Tibial nerve (tissue), 4 donors: ENCODE measurements around the gene GPR78. TPM values are rescaled to one million over a fixed set of nuclear protein-coding genes. Genes with fewer than 3 reads are reported as not detected.

ENCODE experiments used
- DNase-seq, 2 donors: peaks; one replicate each; pipeline ENCODE4 v3.0.0-alpha.2; 2019; ENCODE audit warnings: low spot score in 2 of 2
- H3K27ac ChIP-seq, 4 donors: fragments of 200-600 bp; sonication (generic) in 3 of 4; one replicate each; pipeline ENCODE4 v1.5.1; 2017 to 2019; ENCODE audit warnings: mild to moderate bottlenecking in 1 of 4
- H3K27me3 ChIP-seq, 2 donors: fragments of 200-600 bp; sonication (generic) in 1 of 2; one replicate each; pipeline versions ENCODE4 v1.5.1 to v1.6.0; 2017 to 2019
- H3K36me3 ChIP-seq, 3 donors: fragments of 200-600 bp; sonication (generic); one replicate each; pipeline ENCODE4 v1.5.1; 2018 to 2019
- H3K4me1 ChIP-seq, 4 donors: fragments of 200-600 bp; sonication (generic) in 3 of 4; one replicate each; pipeline ENCODE4 v1.5.1; 2017 to 2019
- H3K4me3 ChIP-seq, 4 donors: fragments of 200-600 bp; sonication (generic) in 3 of 4; one replicate each; pipeline ENCODE4 v1.5.1; 2017 to 2019; ENCODE audit warnings: mild to moderate bottlenecking in 1 of 4, moderate library complexity in 1 of 4
- H3K9me3 ChIP-seq, 4 donors: fragments of 200-600 bp; sonication (generic) in 3 of 4; one replicate each; pipeline ENCODE4 v1.5.1; 2017 to 2019
- EP300 ChIP-seq, 2 donors: sonication (generic); formaldehyde crosslinking; IDR thresholded peaks; one replicate each; pipeline ENCODE4 v1.6.1; 2017; ENCODE audit warnings: antibody characterized with exemption in 2 of 2, mild to moderate bottlenecking in 1 of 2
- POLR2A ChIP-seq, 2 donors: fragments of 450-650 bp; IDR thresholded peaks; one replicate each; pipeline ENCODE4 v1.6.1; 2017; ENCODE audit warnings: antibody characterized with exemption in 2 of 2, mild to moderate bottlenecking in 2 of 2, moderate library complexity in 2 of 2
- WGBS, 2 donors: methylation state at CpG; one replicate each; pipeline ENCODE4 v1.1.5; 2018; 5-methylcytosine and 5-hydroxymethylcytosine counted together
- total RNA-seq, 4 donors: library from RNA; depleted of rRNA; stranded (reverse); fragments of >200 nt; gene quantifications; one replicate each; pipeline ENCODE4 v1.1.0, GENCODE V29; 2016
- TF ChIP-seq, protein P1 (sequence below), 5 experiments: fragments of 200-600 bp in 3 of 5; fragments of 450-650 bp in 2 of 5; sonication (generic) in 3 of 5; IDR thresholded peaks; one replicate each; pipeline ENCODE4 v1.5.1; 2016 to 2019; ENCODE audit warnings: antibody characterized with exemption in 5 of 5, mild to moderate bottlenecking in 3 of 5, moderate library complexity in 2 of 5

GPR78 gene
- total RNA-seq, 4 donors from 2014 or later, result not detected

DNA sequence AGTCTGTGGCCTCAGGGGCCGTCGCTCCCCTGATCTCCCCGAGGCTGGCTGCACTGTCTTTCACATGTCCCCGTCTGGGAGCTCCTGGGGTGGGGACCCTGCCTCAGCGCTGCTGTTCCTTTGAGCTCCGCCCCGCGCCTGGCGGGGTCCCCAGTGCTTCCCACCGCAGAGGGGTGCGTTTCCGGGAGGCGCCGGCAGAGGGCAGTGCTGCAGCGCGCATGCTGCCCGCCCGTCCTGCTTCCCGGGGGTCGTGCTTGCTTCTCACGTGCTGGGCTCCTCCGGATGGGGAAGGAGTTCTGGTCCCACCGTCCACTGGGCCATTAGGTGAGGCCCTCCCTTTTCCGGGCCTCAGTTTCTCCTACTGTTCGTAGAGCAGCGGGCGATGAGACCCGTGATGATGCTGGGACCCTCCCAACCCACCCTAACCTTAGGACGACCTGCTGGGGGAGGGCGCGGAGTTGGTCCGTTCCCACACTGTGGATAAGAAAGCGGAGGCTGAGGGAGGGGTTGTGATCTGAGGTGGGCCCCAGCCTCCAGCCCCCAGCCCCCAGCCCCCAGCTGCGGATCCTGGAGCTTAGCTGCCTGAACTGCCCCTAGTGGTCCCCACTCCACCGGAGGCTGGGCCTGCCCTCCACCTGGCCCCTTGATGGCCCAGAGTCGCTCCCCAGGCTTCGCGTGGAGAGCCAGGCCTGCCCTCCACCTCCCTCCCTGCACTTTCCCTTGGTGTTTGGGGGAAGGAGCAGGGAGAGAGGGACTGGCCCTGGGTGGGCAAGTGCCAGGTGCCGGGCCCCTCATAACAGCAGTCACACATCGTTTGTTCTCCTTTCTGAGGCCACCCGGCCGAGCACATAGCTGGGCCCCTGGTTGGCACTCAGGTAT, 27.6 kb downstream of the GPR78 start:
- no peak for DNase-seq
- no peak for TF ChIP-seq POLR2A (IDR thresholded peaks at IDR 0.05)
- TF ChIP-seq, protein P1, sequence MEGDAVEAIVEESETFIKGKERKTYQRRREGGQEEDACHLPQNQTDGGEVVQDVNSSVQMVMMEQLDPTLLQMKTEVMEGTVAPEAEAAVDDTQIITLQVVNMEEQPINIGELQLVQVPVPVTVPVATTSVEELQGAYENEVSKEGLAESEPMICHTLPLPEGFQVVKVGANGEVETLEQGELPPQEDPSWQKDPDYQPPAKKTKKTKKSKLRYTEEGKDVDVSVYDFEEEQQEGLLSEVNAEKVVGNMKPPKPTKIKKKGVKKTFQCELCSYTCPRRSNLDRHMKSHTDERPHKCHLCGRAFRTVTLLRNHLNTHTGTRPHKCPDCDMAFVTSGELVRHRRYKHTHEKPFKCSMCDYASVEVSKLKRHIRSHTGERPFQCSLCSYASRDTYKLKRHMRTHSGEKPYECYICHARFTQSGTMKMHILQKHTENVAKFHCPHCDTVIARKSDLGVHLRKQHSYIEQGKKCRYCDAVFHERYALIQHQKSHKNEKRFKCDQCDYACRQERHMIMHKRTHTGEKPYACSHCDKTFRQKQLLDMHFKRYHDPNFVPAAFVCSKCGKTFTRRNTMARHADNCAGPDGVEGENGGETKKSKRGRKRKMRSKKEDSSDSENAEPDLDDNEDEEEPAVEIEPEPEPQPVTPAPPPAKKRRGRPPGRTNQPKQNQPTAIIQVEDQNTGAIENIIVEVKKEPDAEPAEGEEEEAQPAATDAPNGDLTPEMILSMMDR (IDR thresholded peaks at IDR 0.05), result peak; percentile 76 to 92 (median 83)
- Histone ChIP-seq H3K9me3 (no peaks in the 10 kb centered on the region), H3K27me3 (peaks cover 0 to 5% of the 10 kb centered on the region in 2 donors), H3K4me1 (peaks cover 0 to 8% (median 0%) of the 10 kb centered on the region in 4 donors), H3K36me3 (no peaks in the 10 kb centered on the region), H3K4me3 (no peak overlapping the region), H3K27ac (no peak overlapping the region)
- 16 to 21% methylated on average over 26 to 36 of the region's 42 CpGs for WGBS, 2 donors

DNA sequence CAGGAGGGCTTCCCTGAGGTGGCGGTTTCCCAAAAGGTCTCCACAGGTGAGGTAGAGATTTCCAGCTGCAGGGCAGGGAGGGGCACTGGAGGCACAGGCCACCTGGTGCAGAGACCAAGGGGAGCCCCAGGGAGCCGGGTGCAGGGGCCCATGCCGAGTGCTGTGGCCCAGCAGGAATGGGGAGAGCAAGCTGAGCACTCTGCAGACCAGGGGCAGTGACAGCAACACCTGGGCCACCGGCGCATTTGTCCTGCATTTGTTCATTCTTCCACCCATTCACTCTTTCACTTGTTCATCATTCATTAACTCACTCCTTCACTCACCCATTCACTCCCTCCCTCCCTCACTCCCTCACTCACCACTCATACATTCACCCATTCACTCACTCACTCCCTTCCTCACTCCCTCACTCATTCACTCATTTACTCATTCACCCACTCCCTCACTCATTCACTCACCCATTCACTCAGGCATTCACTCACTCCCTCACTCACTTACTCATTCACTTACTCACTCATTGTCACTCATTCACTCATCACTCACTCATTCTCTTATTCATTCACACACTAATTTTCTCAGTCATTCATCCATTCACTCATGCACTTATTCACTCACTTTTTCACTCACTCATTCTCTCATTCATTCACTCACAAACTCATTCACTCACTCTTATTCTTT, 28.7 kb downstream of the GPR78 start:
- no peak overlapping the region for H3K4me3 ChIP-seq
- H3K36me3 ChIP-seq, result no peaks in the 10 kb centered on the region
- no peak for DNase-seq
- H3K27ac ChIP-seq, result no peak overlapping the region
- H3K9me3 ChIP-seq, result no peaks in the 10 kb centered on the region
- H3K4me1 ChIP-seq, result peaks cover 0 to 8% (median 0%) of the 10 kb centered on the region in 4 donors
- TF ChIP-seq, protein P1 (IDR thresholded peaks at IDR 0.05), result no peak
- TF ChIP-seq POLR2A (IDR thresholded peaks at IDR 0.05), result no peak
- no peak for TF ChIP-seq EP300 (IDR thresholded peaks at IDR 0.05)
- H3K27me3 ChIP-seq, result peaks cover 0 to 5% of the 10 kb centered on the region in 2 donors
- WGBS, 2 donors, result 70 to 83% methylated on average over 5 of the region's 5 CpGs

DNA sequence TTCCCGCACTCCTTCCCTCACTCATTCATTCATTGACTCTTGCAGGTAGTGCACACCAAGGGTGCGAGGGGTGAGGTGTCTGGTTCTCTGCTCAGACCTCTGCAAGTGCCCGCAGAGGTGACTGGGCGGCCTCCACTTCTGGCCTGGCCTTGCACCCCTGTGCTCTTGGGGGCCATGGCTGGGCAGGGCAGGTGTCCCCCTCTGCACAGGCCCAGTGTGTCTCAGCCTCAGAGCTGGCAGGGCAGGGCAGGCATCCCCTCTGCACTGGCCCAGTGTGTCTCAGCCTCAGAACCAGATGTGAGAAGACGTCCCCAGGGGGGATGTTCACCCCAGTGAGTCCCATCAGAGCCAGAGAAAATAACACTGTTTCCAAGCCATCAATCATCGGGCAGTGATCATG, 29.2 kb downstream of the GPR78 start:
- H3K27me3 ChIP-seq, result peaks cover 0 to 5% of the 10 kb centered on the region in 2 donors
- WGBS, 2 donors, result 80 to 81% methylated on average over 6 of the region's 6 CpGs
- no peaks in the 10 kb centered on the region for H3K9me3 ChIP-seq
- TF ChIP-seq, protein P1 (IDR thresholded peaks at IDR 0.05), result no peak
- no peak for TF ChIP-seq EP300 (IDR thresholded peaks at IDR 0.05)
- no peak for TF ChIP-seq POLR2A (IDR thresholded peaks at IDR 0.05)
- no peak overlapping the region for H3K27ac ChIP-seq
- H3K4me3 ChIP-seq, result no peak overlapping the region
- peaks cover 0 to 8% (median 0%) of the 10 kb centered on the region in 4 donors for H3K4me1 ChIP-seq
- no peak for DNase-seq
- H3K36me3 ChIP-seq, result no peaks in the 10 kb centered on the region

DNA sequence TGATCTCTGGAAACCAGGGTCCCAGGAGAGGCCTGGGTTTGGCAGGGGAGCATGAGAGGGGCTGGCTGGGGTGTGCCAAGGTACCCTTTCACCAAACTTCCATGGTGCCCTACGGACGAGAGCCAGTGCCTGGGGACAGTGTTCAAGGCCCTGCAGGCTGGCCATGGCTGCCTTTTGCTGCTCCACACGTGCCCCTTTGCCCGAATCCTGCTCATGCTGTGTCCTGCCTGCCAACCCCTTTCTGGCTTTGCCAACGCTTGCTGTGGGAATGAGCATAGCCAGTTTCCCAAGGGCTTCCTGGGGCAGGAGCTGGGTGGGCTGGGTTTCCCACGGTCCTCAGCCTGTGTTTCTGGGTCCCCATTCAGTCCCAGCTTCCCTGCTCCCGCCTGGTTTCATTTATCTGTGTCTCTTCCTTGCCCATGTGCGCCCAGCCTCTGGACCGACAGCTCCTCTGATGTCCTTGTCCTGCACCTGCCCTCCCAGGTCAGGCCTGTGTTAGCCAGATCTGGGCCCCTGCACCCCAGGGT, 29.7 kb downstream of the GPR78 start:
- TF ChIP-seq, protein P1 (IDR thresholded peaks at IDR 0.05), result no peak
- TF ChIP-seq POLR2A (IDR thresholded peaks at IDR 0.05) (no peak), EP300 (IDR thresholded peaks at IDR 0.05) (no peak)
- WGBS, 2 donors, result 68 to 85% methylated on average over 7 to 9 of the region's 9 CpGs
- Histone ChIP-seq H3K27ac (no peak overlapping the region), H3K27me3 (peaks cover 0 to 5% of the 10 kb centered on the region in 2 donors), H3K4me1 (peaks cover 0 to 8% (median 0%) of the 10 kb centered on the region in 4 donors), H3K9me3 (no peaks in the 10 kb centered on the region), H3K4me3 (no peak overlapping the region), H3K36me3 (no peaks in the 10 kb centered on the region)
- no peak for DNase-seq
